H1 (cell line): ENCODE measurements around the gene PFN3. TPM values are rescaled to one million over a fixed set of nuclear protein-coding genes. Genes with fewer than 3 reads are reported as not detected.

ENCODE experiments used
- CHD7 ChIP-seq: fragments of 300-600 bp; sonication (generic); IDR thresholded peaks from 2 replicates; pipeline ENCODE4 v1.7.1; 2012; ENCODE audit warnings: low read length, moderate library complexity, mild to moderate bottlenecking, inconsistent platforms; ENCODE audit not compliant: insufficient replicate concordance
- CTBP2 ChIP-seq: IDR thresholded peaks from 2 replicates; pipeline ENCODE4 v1.7.0; 2011; ENCODE audit warnings: borderline replicate concordance, mild to moderate bottlenecking, moderate library complexity, mixed read lengths, low read length; ENCODE audit not compliant: insufficient read depth, insufficient read length
- KDM4A ChIP-seq: IDR thresholded peaks from one replicate; pipeline ENCODE4 v1.7.1; 2012; ENCODE audit warnings: low read depth, mild to moderate bottlenecking, moderate library complexity, low read length, inconsistent platforms; ENCODE audit not compliant: severe bottlenecking
- MAX ChIP-seq: IDR thresholded peaks from 2 replicates; pipeline ENCODE4 v1.6.1; 2012; ENCODE audit warnings: inconsistent platforms
- RXRA ChIP-seq: IDR thresholded peaks from 2 replicates; pipeline ENCODE4 v1.6.1; 2011; ENCODE audit warnings: low read depth, mild to moderate bottlenecking, low read length, moderate library complexity; ENCODE audit not compliant: insufficient read depth
- SAP30 ChIP-seq: fragments of 300-600 bp; sonication (generic); IDR thresholded peaks from 2 replicates; pipeline ENCODE4 v1.7.1; 2012; ENCODE audit warnings: low read length, moderate library complexity, mild to moderate bottlenecking, inconsistent platforms; ENCODE audit not compliant: insufficient read depth, insufficient replicate concordance
- SIX5 ChIP-seq: IDR thresholded peaks from 2 replicates; pipeline ENCODE4 v1.6.1; 2011; ENCODE audit warnings: mild to moderate bottlenecking, low read depth, low read length
- polyA plus RNA-seq, 7 experiments: library from polyadenylated mRNA; depleted of rRNA in 3 of 7; stranded (reverse) in 5 of 7; unstranded in 2 of 7; fragments of >200 nt in 5 of 7; fragments of 200-250 nt in 2 of 7; gene quantifications; 1 replicate in 5 of 7; 2 replicates in 1 of 7; 4 replicates in 1 of 7; pipeline versions ENCODE4 v1.2.1 to v1.2.3, GENCODE V29; 2011 to 2013; ENCODE audit warnings: missing spikeins in 2 of 7, mixed read lengths in 2 of 7
- total RNA-seq: library from RNA; stranded (reverse); fragmentation: NEBNext Ultra II Directional; extraction: Animal tissue kit (Norgen Biotek cat#: 25700); gene quantifications from 2 replicates; pipeline ENCODE4 v1.2.1, GENCODE V29; 2021

PFN3 gene
- total and polyA plus RNA-seq, 2 of the 8 experiments (the other 6 are each of a cell fraction or from before 2014, with no cell fraction given) = not detected

- TF ChIP-seq SAP30 = no peak
- no peak for TF ChIP-seq CTBP2
- TF ChIP-seq RXRA = no peak
- TF ChIP-seq MAX = no peak
- TF ChIP-seq CHD7 = no peak
- no peak for TF ChIP-seq KDM4A
- TF ChIP-seq SIX5 = no peak
Observed at GRCh38 chr5:177449140-177450061, 48.9 kb upstream of the PFN3 start (continued).
